ENCODE measurements around the gene EPHA2. TPM values are rescaled to one million over a fixed set of nuclear protein-coding genes. Genes with fewer than 3 reads are reported as not detected.

The EPHA2 gene
- total and polyA plus RNA-seq, 4 donors = 2.9 to 11.1 (median 6.8) TPM

DNA sequence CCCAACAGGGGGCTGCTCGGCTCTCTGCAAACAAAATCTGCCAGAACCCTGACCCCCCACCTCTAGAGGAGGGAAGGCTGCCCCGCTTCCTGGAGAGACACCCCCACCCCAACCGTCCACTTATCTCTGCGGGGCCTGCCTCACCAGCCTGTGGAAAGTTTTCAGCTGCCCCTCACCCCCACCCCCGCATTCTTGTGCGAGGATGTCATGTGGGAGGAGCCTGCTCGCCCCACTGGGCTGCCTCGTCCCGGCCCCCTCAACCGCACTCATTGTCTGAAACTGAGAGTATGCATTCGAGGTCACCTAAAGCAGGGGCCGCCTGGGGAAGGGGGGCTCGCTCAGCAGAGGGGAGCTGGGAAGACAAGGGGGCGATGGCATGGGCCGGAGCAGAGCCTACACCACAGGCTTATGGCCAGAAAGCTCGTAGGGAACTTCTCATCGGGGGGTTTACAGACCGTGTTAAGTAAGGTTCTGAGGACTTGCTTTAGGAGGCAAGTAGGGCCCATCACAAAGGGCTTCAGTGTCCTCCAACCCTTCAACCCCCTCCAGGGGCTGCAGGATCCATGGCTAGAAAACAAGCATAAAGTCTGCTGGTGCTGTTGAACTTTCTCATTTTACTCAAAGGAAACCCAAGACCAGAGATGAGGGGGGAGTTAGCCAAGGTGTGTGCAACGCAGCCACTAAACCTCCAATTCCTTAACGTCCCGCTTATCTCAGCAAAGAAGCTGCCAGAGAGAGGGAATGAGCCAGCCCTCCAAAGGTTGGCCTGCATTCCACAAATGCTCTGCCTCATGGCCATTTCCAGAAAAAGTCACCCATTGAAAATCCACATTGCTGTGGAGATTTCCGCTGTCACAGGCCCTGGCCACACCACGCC lies 9.4 kb downstream of the EPHA2 start (continued):
- TF ChIP-seq, protein P1, sequence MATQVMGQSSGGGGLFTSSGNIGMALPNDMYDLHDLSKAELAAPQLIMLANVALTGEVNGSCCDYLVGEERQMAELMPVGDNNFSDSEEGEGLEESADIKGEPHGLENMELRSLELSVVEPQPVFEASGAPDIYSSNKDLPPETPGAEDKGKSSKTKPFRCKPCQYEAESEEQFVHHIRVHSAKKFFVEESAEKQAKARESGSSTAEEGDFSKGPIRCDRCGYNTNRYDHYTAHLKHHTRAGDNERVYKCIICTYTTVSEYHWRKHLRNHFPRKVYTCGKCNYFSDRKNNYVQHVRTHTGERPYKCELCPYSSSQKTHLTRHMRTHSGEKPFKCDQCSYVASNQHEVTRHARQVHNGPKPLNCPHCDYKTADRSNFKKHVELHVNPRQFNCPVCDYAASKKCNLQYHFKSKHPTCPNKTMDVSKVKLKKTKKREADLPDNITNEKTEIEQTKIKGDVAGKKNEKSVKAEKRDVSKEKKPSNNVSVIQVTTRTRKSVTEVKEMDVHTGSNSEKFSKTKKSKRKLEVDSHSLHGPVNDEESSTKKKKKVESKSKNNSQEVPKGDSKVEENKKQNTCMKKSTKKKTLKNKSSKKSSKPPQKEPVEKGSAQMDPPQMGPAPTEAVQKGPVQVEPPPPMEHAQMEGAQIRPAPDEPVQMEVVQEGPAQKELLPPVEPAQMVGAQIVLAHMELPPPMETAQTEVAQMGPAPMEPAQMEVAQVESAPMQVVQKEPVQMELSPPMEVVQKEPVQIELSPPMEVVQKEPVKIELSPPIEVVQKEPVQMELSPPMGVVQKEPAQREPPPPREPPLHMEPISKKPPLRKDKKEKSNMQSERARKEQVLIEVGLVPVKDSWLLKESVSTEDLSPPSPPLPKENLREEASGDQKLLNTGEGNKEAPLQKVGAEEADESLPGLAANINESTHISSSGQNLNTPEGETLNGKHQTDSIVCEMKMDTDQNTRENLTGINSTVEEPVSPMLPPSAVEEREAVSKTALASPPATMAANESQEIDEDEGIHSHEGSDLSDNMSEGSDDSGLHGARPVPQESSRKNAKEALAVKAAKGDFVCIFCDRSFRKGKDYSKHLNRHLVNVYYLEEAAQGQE (IDR thresholded peaks at IDR 0.05) = no peak

DNA sequence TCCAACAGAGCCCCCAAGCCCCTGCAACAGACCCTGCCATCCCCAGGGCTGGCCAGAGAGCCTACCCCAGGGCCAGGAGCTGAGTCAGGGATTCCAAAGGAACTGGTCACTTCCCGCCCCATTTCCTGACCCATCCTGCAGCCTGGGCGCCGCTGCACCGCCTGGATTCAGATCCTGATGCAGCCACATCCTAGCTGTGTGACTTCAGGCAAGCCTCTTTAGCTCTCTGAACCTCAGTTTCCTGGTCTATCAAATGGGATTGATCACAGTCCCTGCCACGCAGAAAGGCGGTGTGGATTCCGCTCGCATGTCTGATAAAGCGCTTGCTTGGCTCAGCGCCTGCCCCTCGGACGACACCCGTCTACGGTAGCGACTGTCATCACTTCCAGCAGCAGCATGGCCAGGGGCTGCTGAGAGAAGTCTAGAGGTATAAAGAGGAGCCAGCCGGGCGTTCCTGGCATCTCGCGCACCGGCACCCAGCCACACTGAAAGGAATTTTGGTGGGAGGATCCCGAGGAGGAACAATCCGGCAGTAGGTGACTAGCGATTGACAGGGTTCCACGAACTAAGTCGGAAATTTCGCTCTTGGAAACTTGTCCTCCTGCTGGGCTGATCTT lies 10.1 kb downstream of the EPHA2 start:
- H3K27ac ChIP-seq (ENCODE audit: low read depth in 1 of 2, low read length in 2 of 2) = peak overlapping the region; percentile 85 to 91
- 23% methylated on average over 26 of the region's 26 CpGs for WGBS
- H3K4me1 ChIP-seq (ENCODE audit: control insufficient read depth in 4 of 4, insufficient read depth in 4 of 4, low read length in 3 of 4) = peaks cover 18 to 57% (median 48%) of the 10 kb centered on the region in 4 donors
- peak overlapping the region; percentile 23 to 27 for H3K9ac ChIP-seq (ENCODE audit: low read depth in 1 of 2, low read length in 2 of 2)
- H3K4me3 ChIP-seq (ENCODE audit: low read depth in 1 of 3, low read length in 3 of 3) = peak overlapping the region in 2 of 3 donors; percentile 28 to 49
- H3K27me3 ChIP-seq (ENCODE audit: control insufficient read depth in 4 of 4, insufficient read depth in 4 of 4, low read length in 3 of 4) = no peaks in the 10 kb centered on the region
- peak; percentile 70 for DNase-seq (ENCODE audit: low spot score)
- TF ChIP-seq HNF4G (IDR thresholded peaks at IDR 0.05) (no peak), RAD21 (IDR thresholded peaks at IDR 0.05) (no peak), FOXA1 (IDR thresholded peaks at IDR 0.05) (no peak), GABPA (IDR thresholded peaks at IDR 0.05 in 1 of 2, conservative IDR thresholded peaks at IDR 0.05 in 1 of 2) (no peak), SP1 (IDR thresholded peaks at IDR 0.05) (peak; percentile 4), JUND (IDR thresholded peaks at IDR 0.05) (peak in 1 of 2 donors; percentile 8)
- TF ChIP-seq, protein P1 (IDR thresholded peaks at IDR 0.05) = no peak
- TF ChIP-seq, protein P2, sequence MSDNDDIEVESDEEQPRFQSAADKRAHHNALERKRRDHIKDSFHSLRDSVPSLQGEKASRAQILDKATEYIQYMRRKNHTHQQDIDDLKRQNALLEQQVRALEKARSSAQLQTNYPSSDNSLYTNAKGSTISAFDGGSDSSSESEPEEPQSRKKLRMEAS (IDR thresholded peaks at IDR 0.05) = peak; percentile 34
- peaks cover 6 to 29% (median 9%) of the 10 kb centered on the region in 4 donors for H3K36me3 ChIP-seq (ENCODE audit: control insufficient read depth in 4 of 4, insufficient read depth in 3 of 4, low read depth in 1 of 4, low read length in 3 of 4)
- H3K9me3 ChIP-seq (ENCODE audit: control insufficient read depth in 4 of 4, low read length in 3 of 4) = no peaks in the 10 kb centered on the region

GRCh38 chr1:16145030-16145661 lies 10.7 kb downstream of the EPHA2 start:
- TF ChIP-seq, protein P2 (IDR thresholded peaks at IDR 0.05) = peak; percentile 37
- TF ChIP-seq, protein P1 (IDR thresholded peaks at IDR 0.05) = no peak
- TF ChIP-seq NR2F2 (IDR thresholded peaks at IDR 0.05) (peak; percentile 84), SP1 (IDR thresholded peaks at IDR 0.05) (peak; percentile 46), RAD21 (IDR thresholded peaks at IDR 0.05) (peak; percentile 9 to 14), RXRA (IDR thresholded peaks at IDR 0.05) (peak; percentile 64 to 69), GABPA (IDR thresholded peaks at IDR 0.05 in 1 of 2, conservative IDR thresholded peaks at IDR 0.05 in 1 of 2) (peak in 1 of 2 donors; percentile 45), HNF4A (conservative IDR thresholded peaks at IDR 0.05) (peak; percentile 16 to 50), HNF4G (IDR thresholded peaks at IDR 0.05) (no peak)
- Histone ChIP-seq H3K4me3 (ENCODE audit: low read depth in 1 of 3, low read length in 3 of 3) (peak overlapping the region in 2 of 3 donors; percentile 28 to 49), H3K27ac (ENCODE audit: low read depth in 1 of 2, low read length in 2 of 2) (peak overlapping the region; percentile 85 to 91), H3K27me3 (ENCODE audit: control insufficient read depth in 4 of 4, insufficient read depth in 4 of 4, low read length in 3 of 4) (no peaks in the 10 kb centered on the region), H3K9me3 (ENCODE audit: control insufficient read depth in 4 of 4, low read length in 3 of 4) (no peaks in the 10 kb centered on the region), H3K4me1 (ENCODE audit: control insufficient read depth in 4 of 4, insufficient read depth in 4 of 4, low read length in 3 of 4) (peaks cover 18 to 57% (median 48%) of the 10 kb centered on the region in 4 donors), H3K9ac (ENCODE audit: low read depth in 1 of 2, low read length in 2 of 2) (peak overlapping the region in 1 of 2 donors; percentile 46), H3K36me3 (ENCODE audit: control insufficient read depth in 4 of 4, insufficient read depth in 3 of 4, low read depth in 1 of 4, low read length in 3 of 4) (peaks cover 6 to 26% (median 9%) of the 10 kb centered on the region in 4 donors)
- DNase-seq (ENCODE audit: low spot score) = no peak
- 20% methylated on average over 19 of the region's 19 CpGs for WGBS

Measured in liver (tissue), 9 donors.